Head of caudate nucleus (tissue), 42 donors: ENCODE results near the gene THOC5.
"Not testable (repeated sequence)": the region's sequence is repeated elsewhere in the genome, so short reads cannot be mapped to it uniquely, and the experiment has no call there.

Source experiments
- DNase-seq, 42 donors: peaks; one replicate each; pipeline versions ENCODE4 v3.0.0 to v3.0.0-alpha.2; 2020 to 2021; ENCODE audit warnings: mixed read lengths in 7 of 42
- intact Hi-C: fragments of 100-400 bp; cut with DNase I; formaldehyde crosslinking; loops from one replicate; pipeline ENCODE4 v1.15.0; 2022

THOC5 gene

GRCh38 chr22:29567338-29567737 lies 13.8 kb upstream of the THOC5 start:
- intact Hi-C loops = no loop called here

DNA sequence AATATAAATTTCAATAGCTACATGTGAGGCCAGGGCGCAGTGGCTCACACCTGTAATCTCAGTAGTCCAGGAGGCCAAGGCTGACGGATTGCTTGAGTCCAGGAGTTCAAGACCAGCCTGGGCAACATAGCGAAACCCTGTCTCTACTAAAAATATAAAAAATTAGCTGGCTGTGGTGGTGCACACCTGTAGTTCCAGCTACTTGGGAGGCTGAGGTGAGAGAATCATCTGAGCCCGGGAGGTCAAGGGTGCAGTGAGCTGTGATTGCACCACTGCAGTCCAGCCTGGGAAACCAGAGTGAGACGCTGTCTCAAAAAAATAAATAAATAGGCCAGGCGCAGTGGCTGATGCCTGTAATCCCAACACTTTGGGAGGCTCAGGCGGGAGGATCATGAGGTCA lies 13.0 kb upstream of the THOC5 start:
- intact Hi-C loops, DNase-seq: not testable (repeated sequence)

More at GRCh38 chr22:29567338-29567737, 13.8 kb upstream of the THOC5 start:
- DNase-seq = no peak

- intact Hi-C loops = no loop called here
These were observed 10.3 kb upstream of the THOC5 start for GRCh38 chr22:29563652-29564460.

GRCh38 chr22:29559853-29560252 lies 6.3 kb upstream of the THOC5 start:
- intact Hi-C loops = loop anchor here (10.0 kb wide), 1 partner anchor 45 kb away; the partner anchor contains the start of gene NF2
- no peak for DNase-seq

More at GRCh38 chr22:29563652-29564460, 10.3 kb upstream of the THOC5 start:
- DNase-seq = no peak

- DNase-seq = no peak
- intact Hi-C loops = loop anchor here (10.0 kb wide), 1 partner anchor 46 kb away; the partner anchor contains the start of gene NF2
These were observed 5.5 kb upstream of the THOC5 start for GRCh38 chr22:29559030-29559429.

GRCh38 chr22:29555065-29555644 lies 1.6 kb upstream of the THOC5 start:
- DNase-seq = peak in 30 of 42 donors; percentile 7 to 68 (median 40)
- intact Hi-C loops = loop anchor here (10.0 kb wide), 1 partner anchor 50 kb away; the partner anchor contains the start of gene NF2

DNA sequence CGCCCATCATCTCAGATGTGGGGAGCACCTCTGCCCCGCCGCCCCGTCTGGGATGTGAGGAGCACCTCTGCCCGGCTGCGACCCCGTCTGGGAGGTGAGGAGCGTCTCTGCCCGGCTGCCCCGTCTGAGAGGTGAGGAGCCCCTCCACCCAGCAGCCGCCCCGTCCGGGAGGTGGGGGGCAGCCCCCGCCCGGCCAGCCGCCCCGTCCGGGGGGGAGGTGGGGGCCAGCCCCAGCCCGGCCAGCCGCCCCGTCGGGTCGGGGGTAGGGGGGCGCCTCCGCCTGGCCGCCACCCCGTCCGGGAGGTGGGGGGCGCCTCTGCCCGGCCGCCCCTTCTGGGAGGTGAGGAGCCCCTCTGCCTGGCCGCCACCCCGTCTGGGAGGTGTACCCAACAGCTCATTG lies 1.2 kb downstream of the THOC5 start:
- not testable (repeated sequence) for DNase-seq
- intact Hi-C loops = loop anchor here (10.0 kb wide), 1 partner anchor 52 kb away; the partner anchor contains the start of gene NF2

- intact Hi-C loops = loop anchor here (10.0 kb wide), 1 partner anchor 55 kb away; the partner anchor contains the start of gene NF2
- DNase-seq = no peak
These were observed 3.6 kb downstream of the THOC5 start for GRCh38 chr22:29550005-29550404.

GRCh38 chr22:29545045-29545444 lies 8.5 kb downstream of the THOC5 start:
- DNase-seq, intact Hi-C loops: not testable (repeated sequence)

GRCh38 chr22:29541845-29542244 lies 11.7 kb downstream of the THOC5 start:
- intact Hi-C loops = no loop called here
- DNase-seq = no peak

DNA sequence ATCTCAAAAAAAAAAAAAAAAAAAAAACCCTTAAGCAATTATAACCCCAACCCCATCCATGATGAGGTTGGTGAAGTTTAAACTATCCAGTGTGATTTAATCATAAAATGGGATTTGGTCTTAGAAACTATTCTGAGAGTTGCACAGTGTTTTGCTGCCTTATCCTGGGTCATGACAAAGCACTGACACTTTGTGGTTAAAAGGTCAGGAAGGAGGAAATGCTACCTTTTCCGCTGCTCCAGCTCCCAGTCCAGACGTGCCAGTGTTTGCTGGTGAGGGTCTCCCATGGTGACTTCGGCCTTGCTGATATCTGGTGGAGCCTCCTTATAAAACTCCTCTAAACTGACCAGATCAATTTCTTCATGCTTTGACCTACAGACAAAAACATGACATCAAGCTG lies 14.5 kb downstream of the THOC5 start:
- intact Hi-C loops = no loop called here
- no peak for DNase-seq

GRCh38 chr22:29536411-29536810 lies 17.1 kb downstream of the THOC5 start:
- intact Hi-C loops = no loop called here
- DNase-seq = no peak

DNA sequence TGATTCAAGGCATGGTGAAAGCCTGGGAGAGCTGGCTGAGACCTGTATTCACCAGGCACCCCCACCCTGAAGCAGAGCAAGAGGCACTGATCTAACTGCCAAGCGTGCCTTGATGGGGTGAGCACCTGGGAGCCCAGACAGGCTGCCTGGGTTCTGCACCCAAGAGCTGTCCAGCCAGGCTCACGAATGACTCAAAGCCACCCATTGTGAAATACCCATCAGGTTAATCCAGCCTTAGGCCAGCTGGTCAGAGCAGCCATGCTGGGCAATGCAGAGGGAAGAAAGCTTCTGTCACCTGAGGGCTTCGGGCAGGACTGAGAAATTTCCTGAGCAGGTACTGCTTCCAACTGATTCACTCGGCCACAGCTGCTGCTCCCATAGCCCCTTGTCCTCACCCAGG lies 22.1 kb downstream of the THOC5 start:
- DNase-seq = no peak
- intact Hi-C loops = no loop called here

DNA sequence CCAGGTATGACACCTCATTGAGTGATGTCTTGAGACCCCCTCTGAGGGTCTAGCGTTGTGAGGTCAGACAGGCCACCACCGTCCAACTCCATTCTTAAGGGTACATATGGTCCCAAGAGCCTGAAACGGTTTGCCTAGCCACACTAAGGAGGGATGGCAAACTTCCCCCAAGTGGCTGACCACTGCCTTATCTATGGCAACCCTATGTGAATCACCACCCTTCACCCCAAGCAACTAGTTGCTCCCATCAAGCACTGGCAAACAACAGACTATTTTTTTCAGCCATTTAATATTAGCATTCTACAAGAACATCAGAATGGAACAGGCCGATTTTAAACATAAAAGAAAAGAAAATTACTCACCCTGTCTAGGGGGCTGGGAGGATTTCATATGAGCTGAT lies 22.8 kb downstream of the THOC5 start:
- intact Hi-C loops = no loop called here
- no peak for DNase-seq

GRCh38 chr22:29528144-29528543 lies 25.4 kb downstream of the THOC5 start:
- intact Hi-C loops = loop anchor here (10.0 kb wide), 1 partner anchor 133 kb away; no protein-coding TSS in a partner anchor
- DNase-seq = peak in 41 of 42 donors; percentile 34 to 90 (median 67)

- peak in 25 of 42 donors; percentile 12 to 47 (median 29) for DNase-seq
- intact Hi-C loops = loop anchor here (10.0 kb wide), 1 partner anchor 130 kb away; no protein-coding TSS in a partner anchor
These were observed 28.9 kb downstream of the THOC5 start for GRCh38 chr22:29524442-29525191.

DNA sequence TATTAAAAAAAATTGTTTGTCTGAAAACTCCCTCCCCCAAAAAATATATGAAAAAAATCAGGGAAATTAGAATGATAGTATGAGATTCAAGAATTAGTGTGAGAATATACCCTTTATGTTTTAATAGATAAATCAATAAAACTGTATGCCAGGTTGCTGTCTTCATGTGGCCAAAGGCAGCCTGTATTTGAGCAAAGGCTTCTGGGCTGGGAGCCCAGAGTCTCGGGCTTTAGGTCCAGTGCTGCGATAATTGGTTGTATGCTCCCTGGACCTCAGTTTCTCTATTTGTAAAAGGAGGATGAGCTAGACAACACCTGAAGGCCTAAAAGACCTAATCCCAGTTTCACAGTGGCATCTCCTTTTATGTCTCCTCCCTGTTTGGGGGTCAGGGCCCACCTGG lies 29.8 kb downstream of the THOC5 start:
- intact Hi-C loops = loop anchor here (10.0 kb wide), 1 partner anchor 129 kb away; no protein-coding TSS in a partner anchor
- no peak for DNase-seq

- intact Hi-C loops = loop anchor here (10.0 kb wide), 1 partner anchor 127 kb away; no protein-coding TSS in a partner anchor
- DNase-seq = peak in 39 of 42 donors; percentile 21 to 81 (median 56)
These were observed 32.0 kb downstream of the THOC5 start for GRCh38 chr22:29521526-29521925.

- no peak for DNase-seq
- intact Hi-C loops = loop anchor here (10.0 kb wide), 1 partner anchor 126 kb away; no protein-coding TSS in a partner anchor
These were observed 32.7 kb downstream of the THOC5 start for GRCh38 chr22:29520851-29521250.
